KBM-7 (cell line): ENCODE results near the gene TPM2.

Experiments used
- DNase-seq: peaks from one replicate; pipeline ENCODE4 v3.0.0-alpha.2; 2015
- in situ Hi-C: fragments of 300-500 bp; cut with MboI; formaldehyde crosslinking; loops from 2 replicates; pipeline ENCODE4 v1.14.3; 2020; ENCODE audit warnings: low sequenced_read_pairs, low pct_unique_long_range_greater_than_20kb, mixed read lengths

Gene TPM2

GRCh38 chr9:35723426-35723825, 33.7 kb upstream of the TPM2 start:
- in situ Hi-C loops = loop anchor here (10.0 kb wide), 1 partner anchor 59 kb away; the partner anchor contains the start of gene ARHGEF39

GRCh38 chr9:35719546-35719945, 29.8 kb upstream of the TPM2 start:
- in situ Hi-C loops = no loop called here
- no peak for DNase-seq

More at GRCh38 chr9:35723426-35723825, 33.7 kb upstream of the TPM2 start:
- DNase-seq = no peak

- no peak for DNase-seq
Measured at GRCh38 chr9:35718721-35719511, 29.2 kb upstream of the TPM2 start.

DNA sequence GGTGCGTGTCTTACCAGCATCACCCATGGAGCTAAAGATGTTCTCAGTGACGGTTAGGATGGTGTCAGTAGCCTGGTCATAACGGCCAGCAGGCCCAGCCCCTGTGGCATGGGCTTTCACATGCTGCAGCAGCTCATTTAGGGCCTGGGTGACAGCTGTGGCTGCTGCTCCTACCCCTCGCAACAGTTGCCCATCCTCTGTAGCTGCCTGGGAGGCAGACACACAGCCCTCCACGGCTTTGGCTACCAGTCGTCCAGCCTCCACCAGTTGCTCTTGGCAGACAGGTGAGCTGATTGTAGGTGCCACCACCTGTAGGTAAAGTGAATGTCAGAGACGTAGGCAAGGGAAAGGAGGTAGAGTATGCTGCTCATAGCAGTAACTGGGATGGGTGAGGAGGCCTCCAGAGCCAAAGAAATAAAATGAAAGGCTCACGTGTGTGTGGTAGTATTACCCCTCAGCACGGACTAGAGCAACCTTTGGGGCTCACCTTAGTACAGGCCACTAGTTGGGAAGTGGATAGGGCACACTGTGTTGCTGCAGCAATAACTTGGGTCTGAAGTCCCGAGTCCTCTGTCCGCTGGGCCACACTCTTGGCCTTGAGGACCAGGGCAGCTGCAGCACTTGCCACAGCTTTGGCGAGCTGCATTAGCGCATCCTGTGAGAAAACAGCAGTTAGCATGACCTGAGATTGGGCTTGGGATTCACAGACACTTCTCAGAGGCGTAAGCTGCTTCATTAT, 27.6 kb upstream of the TPM2 start:
- in situ Hi-C loops = no loop called here
- no peak for DNase-seq

More at GRCh38 chr9:35718721-35719511, 29.2 kb upstream of the TPM2 start:
- in situ Hi-C loops = no loop called here

- DNase-seq = no peak
- in situ Hi-C loops = no loop called here
Measured at GRCh38 chr9:35716230-35716629, 26.5 kb upstream of the TPM2 start.

DNA sequence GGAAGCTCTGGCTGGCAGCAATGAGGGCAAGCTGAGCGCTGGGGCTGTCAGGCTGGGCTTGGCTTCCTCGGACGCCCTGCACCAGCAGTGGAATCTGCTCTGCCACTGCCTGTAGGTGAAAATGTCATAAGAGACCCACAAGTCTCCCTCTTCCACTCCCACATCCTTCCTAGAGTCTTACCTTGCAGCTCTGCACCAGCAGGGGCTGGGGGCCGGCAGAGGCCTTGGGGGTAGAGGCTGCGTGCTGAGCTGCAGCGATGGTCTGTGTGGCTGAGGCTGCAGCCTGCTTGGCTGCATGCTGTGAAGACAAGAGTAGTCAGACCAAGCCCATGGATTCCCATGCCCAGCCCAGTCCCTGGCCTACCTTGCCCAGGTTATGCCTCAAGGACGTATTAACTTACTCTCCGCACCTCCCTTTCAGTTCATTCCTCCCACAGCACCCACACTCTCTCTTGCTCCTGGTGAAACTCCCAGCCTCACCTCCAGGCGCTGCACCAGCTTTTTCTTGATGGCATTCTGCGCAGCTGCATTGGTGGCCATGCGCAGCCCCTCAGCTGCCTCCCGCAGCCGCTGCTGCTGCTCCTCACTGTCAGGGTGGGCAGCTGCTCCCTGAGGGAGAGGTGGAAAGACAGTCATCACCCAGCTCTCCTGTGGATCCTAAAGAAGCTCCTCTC, 25.0 kb upstream of the TPM2 start:
- in situ Hi-C loops = no loop called here
- no peak for DNase-seq

GRCh38 chr9:35714123-35714522, 24.4 kb upstream of the TPM2 start:
- in situ Hi-C loops = no loop called here
- DNase-seq = no peak

- no peak for DNase-seq
- in situ Hi-C loops = no loop called here
Measured at GRCh38 chr9:35713578-35713977, 23.9 kb upstream of the TPM2 start.

GRCh38 chr9:35712762-35713400, 23.2 kb upstream of the TPM2 start:
- DNase-seq = no peak
- in situ Hi-C loops = no loop called here

DNA sequence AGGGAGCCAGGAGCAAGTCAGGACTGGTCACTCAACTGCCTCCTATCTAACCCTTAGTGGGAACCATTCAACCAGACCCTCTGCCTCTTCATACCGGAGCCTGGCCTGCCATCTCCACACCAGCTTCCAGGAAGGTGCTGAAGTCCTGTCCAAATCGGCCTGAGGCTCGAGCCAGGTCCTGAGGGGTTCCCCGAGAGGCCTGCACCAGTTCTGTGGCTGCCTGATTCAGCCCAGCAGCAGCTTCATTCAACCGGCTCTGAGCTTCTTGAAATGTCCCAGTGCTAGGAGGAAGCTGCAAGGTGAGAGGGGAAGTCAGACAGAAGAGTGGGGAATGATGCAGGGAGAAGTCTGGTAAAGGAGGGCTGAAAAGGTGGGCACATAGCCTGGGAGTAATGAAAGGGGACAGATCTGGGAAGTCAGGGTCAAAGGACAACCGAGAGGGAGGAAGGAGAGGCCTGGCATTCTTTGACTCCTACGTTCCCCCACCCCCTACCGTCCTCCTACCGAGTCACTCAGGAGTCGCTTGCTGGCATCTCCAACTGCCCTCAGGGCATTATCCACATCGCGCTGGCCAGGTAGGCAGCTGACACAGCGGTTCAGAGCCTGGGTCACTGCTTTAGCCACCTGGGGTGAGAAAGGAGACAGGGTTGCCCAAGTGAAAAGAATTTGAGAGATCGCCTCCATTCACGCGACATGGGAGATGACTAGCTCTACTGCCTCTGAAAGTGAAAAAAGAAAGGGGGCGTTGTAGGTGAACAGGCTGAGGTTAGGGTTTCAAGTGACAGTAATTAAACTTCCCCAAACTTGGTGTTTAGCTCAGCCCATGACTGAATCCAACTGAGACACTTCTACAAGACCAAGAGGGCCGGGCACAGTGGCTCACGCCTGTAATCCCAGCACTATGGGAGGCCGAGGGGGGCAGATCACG, 22.0 kb upstream of the TPM2 start:
- DNase-seq = no peak
- in situ Hi-C loops = no loop called here

GRCh38 chr9:35710818-35711500, 21.2 kb upstream of the TPM2 start:
- in situ Hi-C loops = no loop called here

DNA sequence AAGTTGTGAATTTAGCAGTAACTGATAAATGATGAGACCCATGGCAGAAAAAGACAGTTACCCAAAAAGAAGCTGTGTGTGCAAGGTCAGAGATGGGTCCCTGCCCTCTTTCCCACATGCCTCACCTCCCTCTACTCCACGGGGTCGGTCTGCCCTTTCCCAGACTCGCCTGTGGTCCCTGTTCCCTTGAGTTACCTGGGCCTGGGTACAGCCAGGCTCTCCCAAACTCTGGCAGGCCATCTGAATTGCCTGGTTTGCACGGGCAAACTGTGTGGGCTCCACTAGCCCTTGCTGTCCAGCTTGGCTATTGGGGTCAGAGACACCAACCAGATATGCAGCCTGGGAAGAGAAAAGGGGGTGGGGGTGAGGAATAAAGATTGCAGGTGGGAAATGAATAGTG, 18.4 kb upstream of the TPM2 start:
- in situ Hi-C loops = no loop called here
- no peak for DNase-seq

More at GRCh38 chr9:35710818-35711500, 21.2 kb upstream of the TPM2 start:
- no peak for DNase-seq

DNA sequence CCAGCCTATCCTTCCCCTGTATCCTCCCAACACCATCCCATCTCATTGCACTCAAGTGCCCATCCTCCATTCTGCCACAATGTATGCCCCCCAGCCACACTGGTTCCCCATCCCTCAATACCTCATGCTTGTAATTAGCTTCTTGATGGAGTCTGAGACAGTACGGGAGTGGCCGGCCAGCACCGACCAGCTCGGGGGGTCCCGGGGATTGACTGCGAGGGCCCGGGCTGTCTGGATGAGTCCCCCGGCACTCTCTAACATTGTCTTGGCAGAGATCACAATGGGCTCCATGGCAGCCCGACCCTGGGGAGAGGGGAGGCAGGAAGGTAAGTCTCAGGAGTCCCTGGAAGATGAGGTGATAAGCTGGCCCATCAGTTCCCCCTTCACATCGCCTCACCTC, 17.2 kb upstream of the TPM2 start:
- in situ Hi-C loops = no loop called here
- DNase-seq = no peak

DNA sequence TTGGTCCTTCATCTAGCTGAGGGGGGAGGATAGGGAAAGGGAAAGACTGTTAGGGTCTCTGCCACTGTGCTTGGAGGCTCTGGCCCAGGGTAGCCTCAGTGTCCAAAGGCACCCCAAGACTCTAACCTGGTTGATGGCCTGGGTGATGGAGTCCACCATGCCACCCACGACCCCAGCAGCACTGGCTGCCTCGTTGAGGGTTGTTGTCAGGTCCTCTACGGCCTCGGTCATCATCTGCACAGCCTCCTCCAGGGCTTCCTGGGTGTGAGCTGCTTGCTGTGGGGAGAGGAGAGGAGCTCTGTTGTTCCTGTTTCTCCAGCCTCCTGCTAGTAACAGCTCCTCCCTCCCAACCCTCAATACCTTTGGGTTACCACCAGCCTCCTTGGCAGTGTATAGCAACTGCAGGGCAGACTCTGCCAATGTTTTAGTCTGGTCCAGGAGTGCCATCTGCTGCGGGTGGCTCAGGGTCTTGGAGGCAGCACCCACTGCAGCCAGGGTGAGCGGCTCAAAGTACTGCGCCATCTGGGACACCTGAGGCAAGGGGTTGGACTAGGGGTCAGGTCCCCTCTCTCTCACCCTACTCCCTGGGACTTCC, 16.2 kb upstream of the TPM2 start:
- DNase-seq = no peak
- in situ Hi-C loops = no loop called here

DNA sequence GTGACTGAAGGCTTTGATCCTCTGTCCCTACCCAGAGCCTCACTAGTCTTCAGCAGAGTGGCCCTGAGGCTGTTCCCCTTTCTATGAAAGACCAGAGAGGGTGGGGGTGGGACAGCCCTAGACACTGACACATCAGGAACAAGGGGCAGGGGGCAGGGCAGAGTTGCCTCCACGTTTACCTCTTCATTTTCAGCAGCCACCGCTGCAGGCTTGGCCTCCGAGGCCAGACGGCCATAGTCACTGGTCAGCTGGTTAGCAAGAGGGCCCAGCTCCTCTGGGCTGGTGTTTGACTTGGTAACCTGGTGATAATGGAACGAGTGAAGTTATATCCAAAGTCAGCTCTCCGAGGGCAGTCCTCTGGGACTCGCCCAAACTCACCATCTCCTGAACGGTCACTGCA, 15.6 kb upstream of the TPM2 start:
- no peak for DNase-seq
- in situ Hi-C loops = no loop called here

- DNase-seq = no peak
- in situ Hi-C loops = no loop called here
Measured at GRCh38 chr9:35703906-35704672, 14.4 kb upstream of the TPM2 start.

- in situ Hi-C loops = no loop called here
- DNase-seq = no peak
Measured at GRCh38 chr9:35702696-35703095, 13.0 kb upstream of the TPM2 start.
